ENCODE measurements around the gene SNAP47.

Gene SNAP47

DNA sequence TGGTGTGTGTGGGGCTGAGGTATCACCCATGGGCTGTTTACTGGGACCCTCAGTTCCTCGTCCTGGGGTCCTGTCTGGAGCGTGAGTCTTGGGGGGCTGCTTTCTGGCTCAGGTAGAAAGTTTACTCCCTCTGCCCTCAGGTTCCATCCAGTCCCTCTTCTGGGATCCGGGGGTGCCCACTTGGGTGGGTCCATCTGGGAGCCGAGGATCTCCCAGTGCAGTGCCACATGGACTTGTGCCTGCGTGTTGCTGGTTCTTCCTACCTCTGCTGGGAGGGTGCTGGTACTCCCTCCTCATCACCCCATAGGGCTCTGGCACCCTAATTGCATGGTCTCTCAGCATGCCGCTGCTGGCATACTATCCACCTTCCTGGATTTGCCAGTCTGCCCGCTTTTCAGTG, 14.0 kb downstream of the SNAP47 start:
- no peak for DNase-seq

DNA sequence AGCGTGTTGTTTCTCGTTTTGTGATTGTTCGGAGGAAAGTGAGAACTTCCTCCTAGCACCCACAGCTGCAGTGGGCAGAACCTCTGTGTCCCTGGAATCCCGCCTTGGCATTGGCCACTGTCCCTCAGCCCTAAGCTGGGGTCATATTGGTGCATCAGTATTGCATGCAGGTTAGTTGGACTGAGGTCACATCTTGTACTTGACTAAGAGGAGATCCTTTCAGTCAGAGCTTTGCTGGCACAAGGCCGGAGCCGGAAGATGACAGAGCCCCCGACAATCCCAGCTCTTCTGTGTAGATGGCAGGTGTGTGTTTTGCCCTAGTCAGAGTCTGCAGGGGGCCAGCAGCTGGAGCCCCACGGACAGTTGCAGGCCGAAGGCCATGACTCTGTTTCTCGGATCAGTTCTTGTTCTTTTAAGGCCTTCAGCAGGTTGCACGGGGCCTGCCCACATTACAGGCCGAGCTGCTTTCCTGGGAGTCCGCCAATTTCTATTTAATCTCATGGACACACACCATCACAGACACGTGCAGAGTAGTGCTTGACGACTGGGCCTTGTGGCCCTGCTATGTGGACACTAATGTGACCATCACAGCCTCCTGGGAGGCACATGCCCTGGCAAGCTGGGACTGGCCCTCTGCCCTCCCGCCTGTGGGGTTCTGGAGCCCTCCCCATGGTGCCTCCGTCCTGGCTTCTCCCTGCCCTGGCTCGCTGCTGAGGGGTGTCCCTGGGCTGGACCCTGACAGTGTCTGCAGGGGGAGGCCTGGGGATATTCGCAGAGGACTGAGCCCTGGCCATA, 14.9 kb downstream of the SNAP47 start:
- DNase-seq = no peak

DNA sequence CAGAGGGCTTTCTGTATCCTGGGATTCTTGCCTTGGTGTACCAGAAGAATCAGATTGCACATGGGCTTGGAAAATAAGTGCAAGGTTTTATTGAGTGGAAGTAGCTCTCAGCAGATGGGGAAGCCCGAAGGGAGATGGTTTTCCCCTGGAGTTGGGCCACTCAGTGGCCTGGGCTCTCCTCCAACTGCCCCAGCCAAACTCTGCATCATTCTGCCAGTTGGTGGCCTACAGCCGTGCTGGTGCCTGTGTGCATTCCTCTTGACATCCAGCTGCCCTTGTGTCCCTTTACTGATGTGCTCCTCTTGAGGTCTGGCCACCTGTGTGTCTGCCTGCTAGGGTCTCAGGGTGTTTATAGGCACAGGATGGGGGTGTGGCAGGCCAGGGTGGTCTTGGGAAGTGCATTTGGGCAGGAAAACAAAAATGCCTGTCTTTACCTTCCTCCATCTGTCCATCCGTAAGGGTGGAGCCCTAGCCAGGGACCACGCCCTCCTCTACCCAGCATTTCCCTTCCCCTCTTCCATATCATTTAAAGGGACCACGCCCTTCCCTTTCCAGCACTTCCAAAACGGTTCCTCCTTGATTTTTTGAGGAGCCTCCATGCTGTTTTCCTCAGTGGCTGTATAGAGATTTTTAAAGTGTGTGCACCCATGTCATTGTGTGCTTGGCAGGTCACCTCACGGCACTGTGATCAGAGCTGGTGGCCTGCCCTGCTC, 18.9 kb downstream of the SNAP47 start:
- no peak for DNase-seq

DNA sequence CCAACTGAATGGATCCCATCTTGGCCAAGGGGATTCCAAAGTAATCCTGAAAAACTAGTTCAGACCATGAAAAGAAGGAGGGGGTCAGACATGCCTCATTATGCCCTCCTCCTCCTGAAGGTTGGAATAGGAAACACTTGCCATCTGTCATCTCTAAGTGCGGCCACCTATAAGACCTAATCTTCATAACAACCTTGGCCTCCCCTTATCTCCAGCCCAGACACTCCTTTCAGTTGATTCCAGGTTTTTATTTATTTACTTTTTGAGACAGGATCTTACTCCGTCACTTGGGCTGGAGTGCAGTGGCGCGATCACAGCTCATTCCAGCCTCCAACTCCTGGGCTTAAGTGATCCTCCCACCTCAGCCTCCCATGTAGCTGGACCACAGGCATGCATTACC, 19.7 kb downstream of the SNAP47 start:
- DNase-seq = no peak

DNA sequence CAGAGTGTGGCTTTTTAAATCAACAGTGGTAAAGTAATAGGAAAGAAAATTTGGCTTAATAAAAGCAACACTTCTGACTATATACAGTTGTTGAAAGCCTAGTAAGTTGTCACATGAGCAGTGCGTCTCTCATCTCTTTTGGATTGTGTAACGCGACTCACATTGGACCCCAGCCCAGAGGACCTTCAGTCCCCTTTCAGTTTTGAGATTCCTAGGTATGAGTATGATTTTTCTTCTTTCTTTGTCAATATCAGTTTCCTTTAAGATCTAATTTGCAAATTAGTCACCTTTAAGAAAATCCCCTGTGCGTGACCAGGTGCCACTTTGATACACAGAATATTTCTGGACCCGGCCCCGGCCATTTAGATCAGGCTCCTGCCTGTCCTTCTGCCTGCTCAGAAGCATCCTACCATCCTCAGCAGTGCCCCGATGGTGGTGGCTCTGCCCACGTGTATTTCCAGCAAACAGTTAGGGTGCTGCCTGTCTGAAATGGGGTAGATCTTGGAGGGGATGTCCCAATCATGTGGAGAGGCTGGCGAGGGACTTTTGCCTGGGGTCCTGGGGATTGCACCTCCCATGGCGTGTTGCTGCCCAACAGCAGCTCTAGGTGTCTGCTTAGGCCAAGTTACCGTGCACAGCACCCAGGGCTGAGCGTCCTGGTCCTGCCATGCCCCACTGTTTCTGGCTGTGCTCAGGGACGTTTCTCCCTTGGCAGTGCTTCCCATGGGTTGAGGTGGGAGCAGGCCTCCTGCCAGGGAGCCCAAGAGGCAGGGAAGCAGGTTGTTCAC, 21.1 kb downstream of the SNAP47 start:
- no peak for DNase-seq

DNA sequence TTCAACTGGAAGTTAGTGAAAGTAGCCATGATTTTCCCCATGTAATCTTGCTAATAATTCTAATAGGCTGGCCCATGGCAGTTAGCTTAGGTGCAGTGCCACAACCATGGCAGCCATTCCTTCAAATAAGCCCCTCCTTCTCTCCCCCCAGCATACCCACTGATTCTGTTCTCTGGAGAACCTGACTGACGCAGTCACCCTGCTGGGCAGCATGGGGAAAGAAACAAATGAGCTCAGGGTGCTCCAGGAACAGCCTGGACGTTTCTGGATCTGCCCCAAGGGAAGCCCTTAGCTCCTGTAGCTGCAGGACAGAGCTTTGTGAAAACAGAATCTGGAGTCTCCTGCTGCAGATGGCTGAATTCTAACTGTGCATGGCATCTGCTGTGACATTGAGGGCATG, 22.5 kb downstream of the SNAP47 start:
- no peak for DNase-seq

DNA sequence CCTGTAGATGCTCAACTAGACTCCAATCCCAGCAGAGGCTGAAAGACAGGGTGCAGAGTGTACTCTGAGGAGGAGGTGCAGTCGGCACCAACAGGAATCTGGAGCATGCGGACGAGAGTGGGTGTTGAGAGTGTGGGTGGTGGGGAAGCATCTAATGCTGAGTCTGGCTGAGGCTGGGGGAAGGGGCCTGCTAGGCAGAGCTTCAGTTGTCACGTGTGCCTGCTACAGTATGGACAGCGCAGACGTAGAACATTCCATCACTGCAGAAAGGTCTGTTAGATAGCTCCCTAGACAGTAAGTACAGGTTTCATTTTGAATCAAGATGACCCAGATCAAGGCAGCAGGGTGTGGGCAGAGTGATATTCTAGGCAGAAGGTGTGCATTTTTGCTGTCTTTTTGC, 23.1 kb downstream of the SNAP47 start:
- DNase-seq = no peak

DNA sequence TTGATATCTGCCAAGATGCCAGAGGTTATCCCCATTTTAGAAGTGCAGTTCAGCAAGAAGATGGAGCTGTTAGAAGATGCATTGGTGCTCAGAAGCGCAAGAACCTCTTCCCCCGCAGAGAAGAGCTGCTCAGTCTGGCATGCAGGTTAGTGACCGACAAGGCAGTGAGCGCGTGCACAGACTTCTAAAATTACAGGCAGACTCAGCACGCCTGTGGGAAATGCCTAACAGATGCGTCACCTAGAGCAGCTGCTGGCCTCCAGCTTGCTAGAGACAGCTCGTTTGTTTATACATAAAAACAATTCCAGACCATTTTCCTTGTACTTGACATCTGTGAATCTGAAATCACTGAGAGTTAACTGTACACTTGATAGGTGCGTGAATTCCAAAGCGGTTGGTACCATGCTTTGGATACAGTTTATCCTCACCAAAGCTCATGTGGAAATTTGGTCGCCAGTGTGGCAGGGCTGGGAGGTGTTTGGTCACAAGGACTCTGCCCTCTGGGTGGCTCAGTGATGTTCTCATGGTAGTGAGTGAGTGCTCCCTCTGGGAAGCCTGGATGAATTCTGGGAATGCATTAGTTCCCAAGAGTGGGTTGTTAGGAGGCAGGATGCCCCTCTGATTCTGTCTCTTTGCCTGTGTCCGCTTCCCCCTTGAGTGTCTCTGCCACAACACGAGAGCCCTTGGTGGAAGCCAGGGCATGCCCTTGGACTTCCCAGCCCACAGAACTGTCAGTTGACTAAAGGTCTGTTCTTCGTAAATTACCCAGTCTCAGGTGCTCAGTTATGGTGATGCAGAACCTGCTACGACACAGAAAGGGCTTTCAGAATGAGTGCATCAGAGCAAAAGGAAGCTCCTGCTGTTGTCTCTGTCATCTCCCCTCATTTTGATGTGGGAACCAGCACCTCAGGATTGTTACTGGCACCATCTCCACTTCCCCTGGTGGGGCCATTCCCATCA, 24.4 kb downstream of the SNAP47 start:
- peak; percentile 98 for DNase-seq

DNA sequence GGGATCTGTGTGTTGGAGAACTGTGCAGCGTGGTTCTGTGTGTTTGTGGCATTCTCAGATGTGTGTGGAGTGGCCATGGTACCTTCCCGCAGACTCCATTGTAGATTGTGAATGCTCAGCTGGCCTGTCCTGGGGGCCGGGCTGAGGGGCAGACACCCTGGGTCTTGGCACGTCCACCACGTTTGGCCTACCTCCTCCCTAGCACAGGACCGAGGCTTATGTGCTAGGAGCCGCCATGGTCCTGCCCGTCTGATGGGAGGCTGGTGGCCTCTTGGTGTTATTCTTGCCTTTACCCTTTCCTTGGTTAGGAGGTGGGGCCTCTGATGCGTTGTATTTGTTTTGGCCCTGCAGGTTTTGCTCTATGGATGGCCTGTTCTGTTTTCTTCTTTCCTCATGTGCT, 25.1 kb downstream of the SNAP47 start:
- no peak for DNase-seq

DNA sequence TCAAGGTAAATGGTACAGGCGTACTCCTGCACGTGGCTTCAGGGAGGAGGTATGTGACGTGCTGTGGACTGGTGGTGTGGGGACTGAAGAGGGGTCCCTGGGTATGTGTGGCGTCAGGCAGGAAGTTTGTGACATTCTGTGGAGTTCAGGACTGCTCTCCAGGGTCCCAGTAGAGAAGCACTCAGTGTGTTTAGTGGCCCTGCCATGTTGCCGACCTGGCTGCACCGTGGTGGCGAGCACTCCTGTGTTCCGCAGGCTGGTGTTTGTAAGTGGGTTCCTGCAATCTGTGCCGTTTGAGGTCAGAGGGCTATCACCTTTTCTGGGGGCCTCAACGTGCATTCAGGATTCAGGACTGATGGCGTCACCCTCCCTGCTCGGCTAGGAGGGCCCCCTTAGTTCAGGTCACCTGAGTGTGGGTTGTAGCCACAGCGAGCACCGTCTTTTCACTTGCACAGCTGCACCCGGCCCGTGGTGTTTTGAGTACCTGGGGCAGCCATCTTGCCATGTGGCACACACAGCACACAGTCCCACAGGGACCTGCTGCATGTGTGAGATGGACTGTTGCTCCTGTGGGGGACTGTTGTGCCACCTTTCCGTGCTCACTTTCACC, 26.5 kb downstream of the SNAP47 start:
- no peak for DNase-seq

DNA sequence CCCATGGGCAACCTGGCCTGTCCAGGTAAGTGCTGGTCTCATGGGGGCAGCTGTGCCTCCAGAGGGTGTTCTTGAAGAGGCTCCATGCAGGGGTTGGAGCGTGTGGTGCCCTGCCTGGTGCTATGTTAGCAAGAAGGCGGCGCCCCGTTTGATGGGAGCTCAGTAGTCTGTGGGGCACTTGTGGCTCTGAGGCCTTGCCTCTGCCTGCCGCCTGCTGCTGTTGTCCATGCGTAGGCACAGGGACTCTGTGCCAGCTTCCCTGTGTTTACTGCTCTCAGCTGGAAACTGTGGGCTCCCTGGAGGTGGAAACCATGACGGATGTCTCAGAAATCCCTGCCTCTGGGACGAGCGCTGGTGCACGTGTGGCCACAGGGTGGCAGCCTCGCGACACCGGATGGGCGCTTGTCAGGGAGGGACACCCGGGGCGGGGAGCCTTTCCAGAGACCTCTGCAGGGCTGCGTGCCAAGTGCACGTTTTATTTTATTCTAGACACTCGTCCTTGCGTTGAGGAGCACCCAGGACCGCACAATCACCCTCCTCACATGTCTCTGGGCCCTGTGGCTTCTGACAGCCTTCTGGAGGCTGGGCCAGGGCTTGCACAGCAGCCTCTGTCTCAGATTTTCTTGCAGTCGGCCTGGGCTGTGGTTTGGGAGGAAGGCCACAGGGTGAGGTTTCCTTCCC, 27.1 kb downstream of the SNAP47 start:
- DNase-seq = peak; percentile 81

DNA sequence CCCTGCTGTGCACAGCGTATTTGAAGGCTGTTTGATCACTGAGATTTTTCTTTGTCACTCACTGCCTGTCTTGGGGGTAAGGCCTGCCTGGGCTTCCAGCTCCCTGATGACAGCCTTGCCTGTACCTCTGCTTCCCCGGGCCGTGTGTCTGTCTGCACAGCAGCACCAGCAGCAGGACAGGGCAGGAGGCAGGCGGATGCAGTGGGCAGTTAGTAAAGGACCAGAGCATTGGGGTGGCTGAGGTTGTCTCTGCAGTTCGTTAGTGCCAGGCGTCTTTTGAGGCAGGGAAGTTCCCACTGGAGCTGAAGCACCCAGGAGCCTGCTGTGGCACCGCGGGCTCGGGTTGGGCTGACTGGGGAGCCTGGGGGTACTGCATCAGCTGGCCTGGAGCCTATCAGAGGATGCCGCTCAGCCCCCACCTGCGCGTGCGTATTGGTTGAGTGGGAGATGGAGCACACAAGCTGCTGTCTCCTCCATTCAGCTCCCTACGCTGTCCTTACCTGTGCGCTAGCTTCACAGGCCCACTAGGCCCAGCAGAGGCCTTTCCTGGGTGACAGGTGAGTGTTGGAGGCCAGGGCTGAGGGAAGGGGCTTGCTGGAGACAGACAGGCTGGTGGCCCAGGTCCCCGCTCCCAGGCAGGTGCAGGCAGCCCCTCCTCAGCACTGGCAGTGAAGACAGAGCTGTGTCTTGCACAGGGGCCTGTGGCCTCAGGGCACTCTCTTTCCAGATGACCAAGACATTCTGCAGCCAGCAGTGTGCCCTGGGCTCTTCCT, 28.2 kb downstream of the SNAP47 start:
- no peak for DNase-seq

DNA sequence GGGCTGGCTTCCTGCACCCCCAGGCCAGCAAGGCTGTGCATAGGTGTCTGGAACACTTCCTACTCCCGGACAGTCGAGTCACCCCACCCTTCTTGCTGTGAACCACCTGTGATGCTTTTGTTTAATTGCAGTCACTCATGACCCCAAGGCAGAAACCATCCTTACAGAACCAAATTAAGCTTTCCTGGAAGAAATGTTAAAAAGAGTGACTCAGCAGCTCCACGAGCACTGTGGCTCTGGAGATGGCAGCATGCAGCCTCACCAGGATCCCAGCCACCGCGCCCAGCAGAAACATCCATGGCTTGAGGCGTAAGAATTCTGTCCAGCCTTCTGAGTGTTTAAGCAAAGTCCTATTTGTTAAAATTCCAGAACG, 28.8 kb downstream of the SNAP47 start:
- peak; percentile 56 for DNase-seq

DNA sequence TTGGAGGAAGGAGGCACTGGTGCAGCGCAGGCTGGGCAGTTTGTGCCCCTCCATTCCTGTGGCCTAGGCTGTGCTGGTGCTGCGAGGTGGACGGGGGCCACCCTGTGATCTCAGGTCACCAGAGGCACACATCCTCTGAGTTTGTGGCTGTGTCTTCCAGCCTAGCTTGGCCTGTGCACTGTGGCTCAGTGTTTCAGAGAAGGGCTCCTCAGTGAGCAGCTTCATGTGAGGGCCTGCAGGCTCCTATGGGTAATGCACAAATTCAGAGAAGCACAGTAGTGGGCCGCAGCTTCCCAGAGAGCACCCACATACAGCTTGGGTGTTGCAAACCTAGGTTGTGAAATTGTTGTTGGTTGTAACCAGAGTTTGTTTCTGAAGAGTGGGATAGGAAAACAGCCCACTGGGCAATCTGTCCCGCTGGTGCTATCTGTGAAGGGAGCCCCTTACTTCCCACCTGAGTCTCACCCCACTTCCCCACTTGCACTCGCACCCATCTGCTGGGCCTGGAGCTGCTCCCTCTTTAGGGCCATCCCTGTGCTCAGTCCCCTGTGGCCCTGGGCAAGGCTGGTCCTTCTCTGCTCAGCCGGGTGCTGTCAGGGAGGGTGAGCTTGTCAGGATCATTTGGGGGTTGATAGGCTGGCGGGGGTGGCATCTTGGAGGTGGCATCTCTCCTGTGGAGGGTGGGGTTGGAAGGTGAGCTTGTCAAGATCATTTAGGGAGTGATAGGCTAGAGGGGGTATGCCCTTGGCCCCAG, 30.2 kb downstream of the SNAP47 start:
- DNase-seq = no peak

DNA sequence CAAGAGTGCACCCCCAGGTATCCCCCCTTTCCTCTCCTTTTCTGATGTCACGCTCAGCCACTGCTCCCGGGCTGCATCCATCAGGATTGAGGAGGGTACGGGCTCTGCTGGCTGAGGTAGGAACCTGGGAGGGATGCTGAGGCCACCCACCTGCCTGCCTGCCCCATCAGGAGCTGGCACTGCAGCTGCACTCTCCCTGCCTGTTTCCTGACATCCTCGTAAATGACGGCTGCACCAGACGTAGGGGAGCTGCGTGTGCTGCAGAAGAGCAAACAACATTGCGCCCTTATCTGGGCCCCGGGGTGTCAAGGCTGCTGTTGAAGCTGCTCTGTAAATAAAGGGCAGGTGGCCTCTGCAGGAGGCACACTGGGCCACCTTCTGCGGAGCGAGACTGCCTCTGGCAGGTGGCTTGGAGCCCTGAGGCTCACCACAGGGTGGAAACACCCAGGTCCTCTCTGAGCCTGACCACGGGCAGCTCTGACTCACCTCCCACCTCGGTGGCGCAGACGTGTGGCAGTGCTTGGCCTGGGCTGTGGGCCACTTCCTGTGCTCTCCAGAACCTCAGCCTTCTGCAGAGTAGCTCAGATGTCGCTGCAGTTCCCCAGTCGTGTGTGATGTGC, 30.9 kb downstream of the SNAP47 start:
- no peak for DNase-seq

DNA sequence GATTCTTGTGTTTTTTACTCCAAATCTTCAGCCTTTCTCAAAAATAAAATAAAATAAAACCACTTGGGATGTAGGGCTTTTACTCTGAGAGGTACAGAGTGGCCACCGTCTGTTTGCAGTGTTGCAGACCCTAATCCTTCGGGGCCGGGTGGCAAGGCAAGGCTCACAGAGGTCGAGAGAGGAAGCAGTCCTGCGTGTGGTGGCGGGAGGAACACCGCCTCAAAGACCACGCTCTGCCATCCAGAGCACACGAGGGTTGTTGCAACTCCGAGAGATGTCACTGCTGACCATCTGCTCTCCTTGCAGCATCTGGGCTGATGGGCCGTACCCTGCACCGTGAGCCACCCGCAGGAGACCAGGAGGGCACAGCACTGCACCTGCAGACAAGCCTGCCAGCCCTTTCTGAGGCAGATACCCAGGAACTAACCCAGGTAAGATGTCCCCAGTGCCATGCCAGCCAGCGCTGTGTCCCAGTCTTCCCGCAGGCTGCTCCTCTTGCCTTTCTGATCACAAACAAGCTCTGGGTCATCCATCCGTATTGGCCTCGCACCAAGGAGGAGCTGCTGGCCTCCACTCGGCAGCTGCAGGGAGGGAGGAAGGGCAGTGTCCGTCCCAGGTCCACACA, 31.5 kb downstream of the SNAP47 start:
- DNase-seq = no peak

DNA sequence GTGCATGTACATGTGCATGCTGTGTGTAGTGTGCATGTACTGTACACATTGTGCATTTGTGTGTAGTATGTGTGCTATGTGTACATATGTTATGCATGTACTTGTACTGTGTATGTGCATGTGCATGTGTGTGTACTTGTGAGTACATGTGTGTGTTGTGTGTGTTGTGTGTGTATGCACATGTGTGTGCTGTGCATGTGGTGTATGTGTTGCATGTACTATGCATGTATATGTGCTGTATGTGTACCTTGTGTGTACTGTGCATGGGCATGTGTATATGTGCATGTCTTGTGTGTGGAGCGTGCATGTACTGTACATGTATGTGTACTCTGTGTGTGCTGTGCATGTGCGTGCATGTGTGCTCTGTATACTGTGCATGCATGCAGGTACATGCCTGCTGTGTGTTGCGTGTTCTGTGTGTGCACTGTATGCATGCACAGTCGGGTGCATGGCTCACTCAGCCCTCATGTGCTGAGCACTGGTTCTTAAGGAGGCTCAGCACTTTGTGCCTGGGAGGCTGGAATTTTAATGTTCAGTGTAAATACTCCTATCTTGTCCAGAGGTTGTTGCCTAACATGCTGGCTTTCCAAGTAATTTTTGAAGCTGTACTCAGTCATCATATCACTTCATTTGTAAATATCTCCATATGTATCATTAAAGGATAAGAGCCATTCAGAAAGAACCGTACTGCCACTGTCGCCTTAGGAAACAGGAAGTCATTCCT, 32.3 kb downstream of the SNAP47 start:
- no peak for DNase-seq

DNA sequence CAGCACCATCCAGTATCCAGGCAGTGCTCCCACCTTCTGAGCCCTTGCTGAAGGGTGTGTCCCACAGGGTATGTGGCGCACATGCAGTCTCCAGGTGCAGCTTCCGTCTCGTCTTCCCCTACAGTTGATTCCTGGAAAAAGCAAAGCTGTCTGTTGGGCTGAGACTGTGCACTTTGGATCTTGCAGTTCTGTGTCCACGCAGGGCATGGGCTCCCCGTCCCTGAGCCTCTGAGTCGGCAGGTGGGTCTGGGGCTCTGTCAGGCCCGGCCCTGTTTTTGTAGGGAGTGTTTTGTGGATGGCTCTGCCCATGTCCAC, 32.8 kb downstream of the SNAP47 start:
- no peak for DNase-seq
